Muscle of leg (tissue), 11 donors: Measurements from ENCODE around the gene ELAC1. TPM values are rescaled to one million over a fixed set of nuclear protein-coding genes. Genes with fewer than 3 reads are reported as not detected.

Experiments
- DNase-seq: peaks from one replicate; pipeline ENCODE4 v3.0.0; 2013
- H3K27ac ChIP-seq: one replicate; pipeline ENCODE4 v1.5.1; 2013; ENCODE audit warnings: mild to moderate bottlenecking, low read length, control low read depth
- H3K27me3 ChIP-seq: one replicate; pipeline ENCODE4 v1.6.1; 2013; ENCODE audit warnings: low read length; ENCODE audit not compliant: control insufficient read depth, insufficient read depth
- H3K36me3 ChIP-seq: one replicate; pipeline ENCODE4 v1.6.1; 2013; ENCODE audit warnings: low read length; ENCODE audit not compliant: control insufficient read depth, insufficient read depth
- H3K4me1 ChIP-seq: one replicate; pipeline ENCODE4 v1.6.1; 2013; ENCODE audit warnings: low read length; ENCODE audit not compliant: control insufficient read depth, insufficient read depth
- H3K4me3 ChIP-seq: one replicate; pipeline ENCODE4 v1.5.1; 2013; ENCODE audit warnings: low read length, control low read depth
- H3K9me3 ChIP-seq: replicated peaks from 2 replicates; pipeline ENCODE4 v1.6.1; 2013; ENCODE audit warnings: low read depth, low read length; ENCODE audit not compliant: control insufficient read depth
- WGBS: methylation state at CpG from one replicate; pipeline ENCODE4 v1.1.5; 2013; ENCODE audit warnings: missing lambda C conversion rate; ENCODE audit not compliant: insufficient coverage; 5-methylcytosine and 5-hydroxymethylcytosine counted together
- polyA plus RNA-seq, 8 donors: library from polyadenylated mRNA; unstranded; fragments of 120-200 nt; gene quantifications; one replicate each; pipeline versions ENCODE4 v1.2.1 to v1.2.3, GENCODE V29; 2013; ENCODE audit warnings: inconsistent platforms in 1 of 8, low replicate concordance in 1 of 8; ENCODE audit not compliant: insufficient read length in 8 of 8, insufficient read depth in 1 of 8
- total RNA-seq: library from RNA; stranded (reverse); fragments of 120-200 nt; gene quantifications from one replicate; pipeline ENCODE4 v1.2.4, GENCODE V29; 2013

ELAC1 gene
- total and polyA plus RNA-seq, 9 donors: 5.0 to 7.5 (median 6.3) TPM

DNA sequence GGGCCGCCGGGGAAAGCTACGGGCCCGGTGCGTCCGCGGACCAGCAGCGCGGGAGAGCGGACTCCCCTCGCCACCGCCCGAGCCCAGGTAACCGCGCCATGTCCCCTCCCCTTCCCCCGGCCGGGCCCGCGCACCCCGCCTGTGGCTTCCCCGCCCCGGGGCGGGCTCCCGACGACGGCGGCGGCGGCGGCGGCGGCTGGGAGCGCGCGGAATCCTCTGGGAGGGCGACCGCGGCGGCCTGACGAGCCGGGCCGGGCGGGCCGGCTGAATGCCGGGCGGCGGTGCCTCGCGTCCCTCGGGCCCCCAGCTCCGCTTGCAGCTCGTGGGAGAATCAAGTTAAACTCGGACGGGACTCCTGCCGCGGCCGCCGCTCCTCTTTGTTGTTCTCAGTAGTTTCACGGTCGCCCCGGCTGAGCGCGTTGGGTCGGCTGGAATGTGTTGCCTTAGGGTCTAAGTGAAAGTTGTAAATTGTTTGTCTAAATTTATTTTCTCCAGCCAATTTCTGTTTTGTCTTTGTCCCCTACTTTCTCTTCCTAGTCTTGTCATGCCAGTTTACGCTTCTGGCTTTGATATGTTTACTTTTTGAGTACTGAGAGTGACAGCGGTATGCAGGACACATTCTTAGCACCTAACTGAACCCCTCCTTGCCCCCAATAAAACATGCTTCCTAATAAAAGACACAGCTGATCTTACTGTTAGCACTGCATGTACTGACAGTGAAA, 62.9 kb downstream of the ELAC1 start:
- Histone ChIP-seq H3K27ac (peak overlapping the region; percentile 96), H3K9me3 (no peaks in the 10 kb centered on the region), H3K4me1 (peaks cover 6% of the 10 kb centered on the region), H3K4me3 (peak overlapping the region; percentile 74), H3K27me3 (no peaks in the 10 kb centered on the region), H3K36me3 (peaks cover 16% of the 10 kb centered on the region)
- DNase-seq: peak; percentile 83
- WGBS: under 1% methylated on average over 46 of the region's 66 CpGs

DNA sequence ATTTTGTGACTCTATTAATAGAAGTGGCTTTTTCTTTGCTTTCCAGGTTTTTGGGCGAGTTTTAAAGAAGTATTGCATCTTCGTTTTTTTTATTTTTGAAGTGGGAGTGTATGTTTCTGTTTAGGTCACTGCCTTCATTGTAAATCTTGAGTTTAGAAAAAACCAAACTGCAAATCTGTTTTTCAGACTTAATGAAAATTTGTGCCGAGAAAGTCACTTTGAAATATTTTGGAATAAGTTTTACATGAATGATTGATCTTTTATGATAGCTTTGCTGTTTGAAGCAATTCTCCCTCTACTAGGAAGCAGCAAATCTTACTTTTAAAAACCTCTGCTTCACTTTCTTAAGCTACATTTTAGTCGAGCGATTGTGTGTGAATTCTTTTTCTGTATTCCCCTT, 64.4 kb downstream of the ELAC1 start:
- H3K4me3 ChIP-seq: no peak overlapping the region
- no peak for DNase-seq
- no CpG with 5 or more reads among the region's 5 CpGs for WGBS
- H3K27me3 ChIP-seq: no peaks in the 10 kb centered on the region
- no peaks in the 10 kb centered on the region for H3K9me3 ChIP-seq
- peaks cover 6% of the 10 kb centered on the region for H3K4me1 ChIP-seq
- H3K36me3 ChIP-seq: peaks cover 7% of the 10 kb centered on the region
- no peak overlapping the region for H3K27ac ChIP-seq

DNA sequence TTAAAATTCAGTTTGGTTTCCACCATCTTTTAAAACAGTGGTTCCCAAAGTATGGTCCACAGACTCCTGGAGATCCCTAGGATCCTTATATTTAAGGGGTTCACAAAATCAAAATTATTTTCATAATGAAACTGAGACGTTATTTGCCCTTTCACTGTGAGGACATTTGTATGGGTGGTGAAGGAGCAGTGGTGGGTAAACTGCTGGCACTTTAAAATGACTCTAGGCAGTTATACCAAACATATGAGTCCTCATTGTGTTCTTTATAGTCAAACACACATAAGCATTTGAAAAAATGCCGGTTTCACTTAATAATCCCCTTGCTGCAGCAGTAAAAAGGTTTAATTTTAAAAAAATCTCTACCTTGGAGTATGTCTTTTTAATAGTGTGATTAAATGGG, 69.4 kb downstream of the ELAC1 start:
- no peak overlapping the region for H3K4me3 ChIP-seq
- H3K27me3 ChIP-seq: no peaks in the 10 kb centered on the region
- H3K36me3 ChIP-seq: peaks cover 7% of the 10 kb centered on the region
- H3K4me1 ChIP-seq: peaks cover 7% of the 10 kb centered on the region
- no peak overlapping the region for H3K27ac ChIP-seq
- WGBS: no CpG with 5 or more reads among the region's 2 CpGs
- no peak for DNase-seq
- no peaks in the 10 kb centered on the region for H3K9me3 ChIP-seq

Other genes starting within 250 kb of the ELAC1 start
- gene MRO, start 148.0 kb upstream of the ELAC1 start, total RNA-seq: 0.22 TPM
- under 1 TPM; 0.10 to 0.80 (median 0.29) TPM for gene MRO, start 148.0 kb upstream of the ELAC1 start, polyA plus RNA-seq
- 24.2 TPM for gene ME2, start 88.9 kb upstream of the ELAC1 start, total RNA-seq
- 10 to 100 TPM; 23.2 to 30.3 (median 24.8) TPM for gene ME2, start 88.9 kb upstream of the ELAC1 start, polyA plus RNA-seq
- gene SMAD4, start 62.2 kb downstream of the ELAC1 start, total RNA-seq: 102 TPM
- 10 to 100 TPM; 67.8 to 94.6 (median 77.8) TPM for gene SMAD4, start 62.2 kb downstream of the ELAC1 start, polyA plus RNA-seq
- 30.2 TPM for gene MEX3C, start 229.6 kb downstream of the ELAC1 start, total RNA-seq
- 10 to 100 TPM; 28.5 to 38.7 (median 31.3) TPM for gene MEX3C, start 229.6 kb downstream of the ELAC1 start, polyA plus RNA-seq